ENCODE results near the gene GABBR2. TPM values are rescaled to one million over a fixed set of nuclear protein-coding genes. Genes with fewer than 3 reads are reported as not detected.

GABBR2 gene
- polyA plus RNA-seq, 4 donors = 2.7 to 5.0 (median 4.6) TPM

DNA sequence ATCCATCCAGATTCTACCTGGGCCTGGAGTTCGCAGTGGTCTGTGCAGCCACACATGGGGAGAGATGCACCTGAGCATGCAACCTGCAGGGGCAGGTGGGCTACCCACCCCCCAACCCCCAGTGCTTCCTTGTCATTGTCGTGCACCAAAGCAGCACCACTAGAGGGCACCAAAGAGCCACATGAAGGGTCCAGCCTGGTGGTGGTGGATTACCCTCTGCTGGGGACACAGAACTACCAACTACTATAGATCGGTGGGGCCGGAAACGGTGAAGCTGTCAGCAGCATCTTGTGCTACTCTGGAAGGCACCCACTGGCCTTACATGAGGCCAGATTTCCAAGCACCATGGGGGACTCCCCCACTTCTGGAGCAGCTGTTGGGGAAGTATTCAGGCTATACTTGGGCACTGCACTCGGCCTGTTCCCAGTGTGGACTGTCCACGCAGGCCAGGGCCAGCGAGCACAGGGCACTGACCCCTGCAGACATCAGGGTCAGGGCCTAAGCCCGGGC, 393.1 kb downstream of the GABBR2 start:
- peak; percentile 81 to 82 (median 82) for DNase-seq (ENCODE audit: low read depth in 4 of 4, low spot score in 3 of 4)

DNA sequence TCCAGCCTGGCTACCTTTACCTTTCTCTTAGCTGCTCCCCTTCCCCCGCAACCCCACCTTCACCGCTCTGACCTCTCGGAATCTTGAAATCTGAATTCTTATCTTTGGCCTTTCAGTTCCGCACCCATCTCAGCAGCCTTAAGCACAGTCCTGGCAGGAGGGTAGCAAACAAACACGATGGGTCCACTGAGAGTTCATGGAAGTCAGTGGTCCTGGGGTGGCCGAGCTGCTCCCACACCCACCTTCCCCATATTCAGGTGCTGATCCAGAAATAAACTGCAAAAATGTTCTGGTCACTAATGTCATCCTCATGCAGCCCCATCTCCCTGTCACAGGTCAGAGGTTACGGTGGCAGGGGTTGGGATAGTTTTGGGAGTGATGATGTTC, 393.7 kb downstream of the GABBR2 start:
- DNase-seq (ENCODE audit: low read depth in 4 of 4, low spot score in 3 of 4) = no peak

DNA sequence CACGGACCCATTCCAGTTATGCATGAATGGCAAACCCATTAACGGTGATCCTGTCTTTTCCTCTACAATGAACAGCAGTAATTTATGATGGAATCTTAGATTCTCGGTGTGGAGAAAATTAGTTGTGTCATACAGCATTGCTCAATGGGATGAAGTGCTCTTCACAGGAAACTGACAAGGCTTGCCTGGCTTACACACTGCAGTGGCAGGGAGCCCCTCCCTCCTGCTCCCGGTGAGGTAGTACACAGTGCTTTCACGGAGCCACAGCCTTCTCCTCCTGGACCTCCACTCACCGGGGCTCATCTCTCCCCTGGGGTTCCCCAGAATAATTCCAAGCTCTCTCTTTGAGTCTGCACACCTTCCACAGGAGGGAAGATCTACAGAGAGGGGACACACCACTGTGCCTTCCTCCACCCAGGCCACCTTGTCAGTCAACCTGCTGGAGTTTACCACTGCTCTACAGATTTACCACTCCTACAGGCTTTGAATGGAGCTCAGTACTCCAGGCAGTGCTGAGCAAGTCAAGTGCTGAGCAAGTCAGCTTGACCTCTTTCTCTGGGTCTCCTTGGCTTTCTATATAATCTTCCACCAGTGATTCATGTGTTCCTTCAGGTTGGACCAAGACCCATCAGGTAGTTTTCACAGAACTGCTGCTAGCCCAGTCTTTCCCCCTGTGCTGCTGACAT, 394.2 kb downstream of the GABBR2 start:
- no peak for DNase-seq (ENCODE audit: low read depth in 4 of 4, low spot score in 3 of 4)

DNA sequence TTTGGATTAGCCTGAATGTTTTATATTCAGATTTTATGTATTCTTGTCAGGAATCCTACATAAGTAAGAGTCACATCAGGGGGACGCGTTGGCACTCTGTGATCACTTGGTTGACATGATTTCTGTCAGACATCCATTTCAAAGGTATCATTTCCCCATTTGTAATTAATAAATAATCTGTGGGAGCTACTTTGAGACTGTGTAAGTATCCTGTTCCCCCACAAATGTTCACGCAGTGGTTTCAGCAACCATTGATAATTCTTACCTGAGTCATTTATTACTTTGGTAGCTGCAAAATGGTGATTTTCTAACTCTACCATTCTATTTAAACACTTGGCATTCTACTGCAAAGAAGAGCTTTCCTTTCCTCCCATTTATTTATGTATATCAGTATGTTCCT, 396.4 kb downstream of the GABBR2 start:
- DNase-seq (ENCODE audit: low read depth in 4 of 4, low spot score in 3 of 4) = no peak

GRCh38 chr9:98311541-98311940, 397.2 kb downstream of the GABBR2 start:
- no peak for DNase-seq (ENCODE audit: low read depth in 4 of 4, low spot score in 3 of 4)

DNA sequence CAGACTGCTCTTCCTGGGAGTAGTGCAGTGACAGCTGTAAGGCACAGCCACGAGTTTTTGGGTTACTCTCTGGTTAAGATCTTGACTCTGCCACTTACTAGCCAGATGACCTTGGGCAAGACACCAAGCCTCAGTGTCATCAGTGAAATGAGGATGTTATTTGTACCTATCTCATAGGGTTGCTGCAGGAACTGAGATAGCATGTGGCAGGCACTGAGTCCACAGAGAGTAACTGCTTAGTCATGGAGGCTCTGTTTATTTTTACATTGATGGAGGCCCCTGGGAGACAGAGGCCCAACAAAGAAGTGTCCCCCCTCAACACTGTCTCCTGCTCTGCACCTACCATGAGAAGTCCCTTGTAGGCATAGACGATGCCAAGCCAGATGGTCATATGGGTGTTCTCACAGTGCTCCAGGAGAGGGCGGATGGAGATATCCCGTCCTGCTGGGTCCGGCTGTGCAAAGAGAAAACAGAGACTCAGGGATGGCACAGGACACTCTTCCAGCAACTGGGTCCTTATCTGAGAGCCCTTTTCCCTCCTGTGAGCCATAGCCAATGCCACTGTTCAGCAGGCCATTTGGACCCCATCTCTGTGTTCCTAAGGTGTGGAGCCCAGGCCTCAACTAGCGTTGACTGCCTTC, 397.9 kb downstream of the GABBR2 start:
- DNase-seq (ENCODE audit: low read depth in 4 of 4, low spot score in 3 of 4) = no peak

DNA sequence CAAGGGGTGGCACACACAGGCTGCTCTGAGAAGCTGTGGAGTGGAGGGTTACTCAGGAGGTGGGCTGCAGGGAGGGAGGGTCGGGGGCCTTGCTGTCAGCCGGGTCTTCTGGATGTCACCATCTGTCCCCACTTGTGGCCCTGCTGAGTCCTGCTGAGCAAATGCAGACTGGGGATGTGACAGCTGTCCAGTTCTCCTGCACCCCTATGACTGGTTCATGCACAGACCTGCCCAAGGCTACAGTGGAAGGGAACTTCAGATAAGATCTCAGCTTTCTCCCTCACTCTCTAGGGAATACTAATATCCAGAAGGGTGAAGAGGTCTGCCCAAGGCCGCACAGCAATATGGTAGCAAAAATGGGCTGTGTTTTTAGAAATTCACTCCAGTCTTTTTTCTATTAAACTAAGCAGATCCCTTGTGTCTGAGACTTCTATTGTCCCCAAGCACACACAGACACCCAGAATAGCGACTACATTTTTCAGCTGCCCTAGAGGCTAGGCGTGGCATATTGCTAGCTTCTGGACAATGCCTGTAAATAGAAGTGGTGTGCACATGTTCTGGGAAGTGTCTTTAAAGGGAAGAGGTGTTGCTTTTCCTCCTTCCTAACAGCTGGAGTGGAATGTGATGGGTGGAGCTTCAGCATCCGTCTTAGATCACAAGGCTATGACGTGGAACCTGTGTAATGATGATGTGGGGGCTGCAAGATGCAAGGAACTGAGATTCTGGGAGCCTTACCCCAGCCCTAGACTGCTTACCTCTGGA, 402.2 kb downstream of the GABBR2 start:
- no peak for DNase-seq (ENCODE audit: low read depth in 4 of 4, low spot score in 3 of 4)

- no peak for DNase-seq (ENCODE audit: low read depth in 4 of 4, low spot score in 3 of 4)
Observed at GRCh38 chr9:98304381-98304780, 404.4 kb downstream of the GABBR2 start.

- DNase-seq (ENCODE audit: low read depth in 4 of 4, low spot score in 3 of 4) = no peak
Observed at GRCh38 chr9:98303633-98304125, 405.1 kb downstream of the GABBR2 start.

GRCh38 chr9:98302938-98303632, 405.6 kb downstream of the GABBR2 start:
- DNase-seq (ENCODE audit: low read depth in 4 of 4, low spot score in 3 of 4) = no peak

DNA sequence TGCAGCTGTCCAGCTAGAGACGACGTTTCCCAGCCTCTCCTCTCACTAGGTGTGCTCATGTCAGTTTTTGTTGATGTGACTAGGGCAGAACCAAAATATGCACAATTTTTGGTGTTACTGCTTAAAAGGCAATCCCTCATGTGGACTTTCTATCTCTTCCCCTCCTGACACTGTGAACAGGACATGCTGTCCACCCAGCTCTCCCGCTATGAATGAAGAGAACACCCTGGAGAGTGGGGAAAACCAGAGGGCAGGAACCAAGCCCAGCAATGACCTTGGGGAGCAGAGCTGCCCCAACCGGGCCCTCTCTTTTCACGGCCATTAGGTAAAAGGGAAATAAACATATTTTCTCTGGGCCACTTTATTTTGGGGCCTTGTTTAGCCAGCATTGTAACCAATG, 406.6 kb downstream of the GABBR2 start:
- no peak for DNase-seq (ENCODE audit: low read depth in 4 of 4, low spot score in 3 of 4)

- no peak for DNase-seq (ENCODE audit: low read depth in 4 of 4, low spot score in 3 of 4)
Observed at GRCh38 chr9:98300611-98301010, 408.1 kb downstream of the GABBR2 start.

GRCh38 chr9:98298476-98298875, 410.3 kb downstream of the GABBR2 start:
- DNase-seq (ENCODE audit: low read depth in 4 of 4, low spot score in 3 of 4) = no peak

- no peak for DNase-seq (ENCODE audit: low read depth in 4 of 4, low spot score in 3 of 4)
Observed at GRCh38 chr9:98295824-98296223, 412.9 kb downstream of the GABBR2 start.

DNA sequence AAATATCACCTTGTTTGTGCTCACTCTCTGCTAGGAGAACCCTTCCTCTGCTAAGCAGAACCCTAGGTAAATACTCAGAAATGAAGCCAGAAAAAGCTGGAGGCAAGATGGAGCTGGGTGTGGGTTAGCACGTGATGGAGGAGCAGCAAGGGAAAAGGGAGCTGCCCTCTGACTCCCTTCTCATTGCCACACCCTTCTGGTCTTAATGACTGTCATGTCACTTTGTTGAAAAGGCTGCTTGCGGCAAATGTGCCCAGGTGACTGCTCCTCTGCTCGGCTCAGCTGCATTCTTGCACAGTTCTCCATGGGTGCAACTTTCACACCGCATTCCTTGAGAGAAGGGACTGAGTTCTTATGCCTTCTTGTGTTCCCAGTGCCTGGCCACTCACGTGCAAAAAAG, 416.9 kb downstream of the GABBR2 start:
- no peak for DNase-seq (ENCODE audit: low read depth in 4 of 4, low spot score in 3 of 4)

DNA sequence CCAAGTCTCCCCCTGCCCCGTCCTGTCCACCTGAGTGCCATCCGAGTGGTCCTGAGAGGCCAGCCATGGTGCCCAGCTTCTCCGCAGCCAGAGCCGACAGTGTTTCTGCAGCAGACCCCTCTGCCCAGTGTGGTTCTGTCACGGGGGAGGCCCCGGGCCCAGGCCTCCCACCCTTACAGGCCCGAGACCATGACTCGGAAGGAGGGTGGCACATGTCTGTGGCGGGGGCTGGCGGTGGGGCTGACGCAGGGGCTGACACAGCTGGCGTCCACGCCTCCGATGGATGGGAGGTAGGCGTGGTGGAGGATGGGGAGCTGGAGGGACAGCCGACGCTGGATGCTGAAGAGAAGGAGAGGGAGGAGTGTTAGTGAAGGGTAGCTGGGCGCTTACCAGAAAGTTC, 418.3 kb downstream of the GABBR2 start:
- no peak for DNase-seq (ENCODE audit: low read depth in 4 of 4, low spot score in 3 of 4)

DNA sequence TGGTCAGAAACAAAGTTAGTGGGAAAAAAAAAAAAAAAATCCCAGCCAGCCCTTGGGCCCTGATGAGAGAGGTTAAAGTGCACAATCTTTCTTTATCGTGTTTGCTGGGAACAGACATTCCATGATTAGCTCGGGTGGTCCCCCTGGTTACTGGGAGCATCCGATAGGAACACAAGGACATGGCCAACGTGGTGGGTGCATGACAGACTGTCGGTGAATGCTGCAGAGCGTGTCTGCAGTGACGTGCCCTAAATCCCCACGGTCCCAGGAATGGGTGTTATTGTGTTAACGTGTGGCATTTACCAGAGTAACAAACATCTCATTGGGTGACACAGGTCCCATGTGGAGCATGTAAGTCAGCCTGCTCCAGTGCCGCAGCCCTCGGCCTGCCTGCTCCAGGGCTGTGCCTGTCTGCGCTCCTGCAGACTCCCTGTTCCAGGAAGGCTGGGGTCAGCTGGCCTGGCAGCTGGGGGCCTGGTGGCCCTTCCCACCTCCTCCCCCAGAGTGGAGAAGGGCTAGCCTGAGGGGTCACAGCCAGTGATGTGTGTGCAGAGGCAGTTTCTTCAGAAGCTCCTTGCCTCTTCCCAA, 419.0 kb downstream of the GABBR2 start:
- DNase-seq (ENCODE audit: low read depth in 4 of 4, low spot score in 3 of 4) = no peak

DNA sequence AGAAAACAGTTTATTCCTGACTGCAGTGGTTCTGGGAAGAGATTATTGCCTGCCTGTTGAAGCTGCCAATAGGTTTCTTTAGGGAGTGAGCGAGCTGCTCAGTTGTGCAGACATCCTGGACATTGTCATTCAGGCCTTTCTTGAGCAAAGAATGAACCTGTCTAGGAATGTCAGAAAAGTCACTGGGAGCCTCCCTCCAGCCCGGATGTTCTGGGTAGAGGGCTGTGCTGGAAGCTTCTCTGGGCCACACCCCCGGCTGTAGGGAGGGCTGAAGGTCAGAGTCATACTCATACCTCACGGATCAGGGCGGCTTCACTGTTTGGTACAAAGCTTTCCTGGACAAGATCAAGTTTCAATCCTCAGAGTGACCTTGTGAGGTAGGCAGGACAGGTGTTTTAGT, 419.9 kb downstream of the GABBR2 start:
- no peak for DNase-seq (ENCODE audit: low read depth in 4 of 4, low spot score in 3 of 4)

- no peak for DNase-seq (ENCODE audit: low read depth in 4 of 4, low spot score in 3 of 4)
Observed at GRCh38 chr9:98287384-98287783, 421.4 kb downstream of the GABBR2 start.

- no peak for DNase-seq (ENCODE audit: low read depth in 4 of 4, low spot score in 3 of 4)
Observed at GRCh38 chr9:98285446-98285845, 423.3 kb downstream of the GABBR2 start.

All from right renal pelvis (tissue), 4 donors.